Fibroblast of skin of scalp (primary cell): ENCODE data around the gene RBM4B.

Experiments used
- DNase-seq: peaks from one replicate; pipeline ENCODE4 v3.0.0-alpha.2; 2013

Gene RBM4B

DNA sequence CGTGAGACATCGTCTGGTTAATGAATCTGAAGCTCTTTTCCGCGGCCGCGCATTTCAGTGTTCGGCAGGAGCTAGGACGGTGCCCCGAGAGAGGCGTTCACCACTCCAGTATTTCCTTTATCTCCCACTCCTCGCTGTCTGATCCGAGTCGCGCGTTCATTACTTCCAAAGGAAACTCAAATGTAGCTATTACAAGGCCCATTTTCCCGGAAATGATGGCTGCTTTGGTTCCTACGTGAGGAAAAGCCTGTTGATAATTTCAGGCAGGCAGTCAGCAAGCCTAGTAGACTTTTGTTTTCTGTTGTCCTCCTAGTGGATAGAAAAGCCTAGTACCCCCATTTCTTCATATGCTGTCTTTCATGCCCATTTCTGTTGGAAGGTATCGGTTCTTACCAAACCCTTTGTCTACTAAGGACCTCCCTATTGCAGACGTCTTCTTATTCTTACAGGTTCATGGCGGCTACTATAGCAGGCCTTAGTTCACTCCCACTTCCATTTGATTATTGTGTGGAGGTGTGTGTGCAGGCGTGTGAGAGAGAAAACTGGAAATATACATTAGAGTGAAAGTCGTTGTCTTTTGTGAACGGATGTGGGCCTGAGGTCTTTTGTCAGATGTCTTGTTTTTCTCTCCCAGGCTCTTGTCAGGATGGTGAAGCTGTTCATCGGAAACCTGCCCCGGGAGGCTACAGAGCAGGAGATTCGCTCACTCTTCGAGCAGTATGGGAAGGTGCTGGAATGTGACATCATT is 38.4 kb downstream of the RBM4B start:
- DNase-seq: peak; percentile 43

DNA sequence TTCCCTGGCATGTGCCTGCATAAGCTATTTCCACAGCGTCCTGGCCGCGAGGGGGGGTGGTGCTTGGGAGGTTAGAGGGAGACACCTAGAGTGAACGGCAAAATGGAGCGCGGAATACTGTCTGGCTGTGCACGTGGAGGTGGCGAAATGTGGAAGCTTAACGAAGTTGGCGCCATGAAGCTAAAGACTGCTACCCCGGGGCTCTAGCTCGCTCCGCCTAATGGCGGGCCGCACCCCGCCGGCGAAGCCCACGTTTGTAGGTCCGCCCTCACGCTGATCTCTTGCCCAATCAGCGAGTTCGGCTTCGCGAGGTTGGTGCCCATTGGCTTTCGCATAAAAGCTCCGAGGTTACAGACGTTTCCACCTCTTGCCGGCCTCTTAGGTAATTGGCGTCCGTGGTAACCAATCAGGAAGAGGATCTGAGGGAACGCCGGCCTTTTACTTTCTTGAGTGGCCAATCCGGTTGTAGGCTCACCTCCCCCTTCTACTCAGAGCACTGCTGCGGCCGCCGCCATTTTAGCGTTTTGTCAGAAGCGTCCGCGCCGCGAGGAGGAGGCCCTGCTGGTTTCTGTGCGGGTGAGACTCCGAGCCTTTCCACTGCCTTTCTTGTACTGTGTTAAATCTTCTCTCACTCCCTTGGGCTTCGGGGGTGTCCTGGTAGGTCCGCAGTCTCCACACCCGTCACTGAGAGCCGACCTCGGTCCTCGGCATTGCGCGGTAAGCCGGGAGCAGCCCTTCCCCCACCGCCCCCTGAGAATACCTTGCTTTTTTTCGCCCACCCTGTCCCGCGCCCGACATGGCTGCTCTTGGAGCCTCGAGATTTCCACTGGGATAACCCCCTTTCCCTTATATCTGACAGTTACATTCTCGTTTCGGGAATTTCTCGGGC is 39.3 kb downstream of the RBM4B start, which contains the start of gene RBM4:
Gene RBM4, plus strand, starts transcription at position 527 of the 889 bp plus-strand sequence. CDS start 1,009 bp downstream, outside the sequence.
- DNase-seq: peak; percentile 100

DNA sequence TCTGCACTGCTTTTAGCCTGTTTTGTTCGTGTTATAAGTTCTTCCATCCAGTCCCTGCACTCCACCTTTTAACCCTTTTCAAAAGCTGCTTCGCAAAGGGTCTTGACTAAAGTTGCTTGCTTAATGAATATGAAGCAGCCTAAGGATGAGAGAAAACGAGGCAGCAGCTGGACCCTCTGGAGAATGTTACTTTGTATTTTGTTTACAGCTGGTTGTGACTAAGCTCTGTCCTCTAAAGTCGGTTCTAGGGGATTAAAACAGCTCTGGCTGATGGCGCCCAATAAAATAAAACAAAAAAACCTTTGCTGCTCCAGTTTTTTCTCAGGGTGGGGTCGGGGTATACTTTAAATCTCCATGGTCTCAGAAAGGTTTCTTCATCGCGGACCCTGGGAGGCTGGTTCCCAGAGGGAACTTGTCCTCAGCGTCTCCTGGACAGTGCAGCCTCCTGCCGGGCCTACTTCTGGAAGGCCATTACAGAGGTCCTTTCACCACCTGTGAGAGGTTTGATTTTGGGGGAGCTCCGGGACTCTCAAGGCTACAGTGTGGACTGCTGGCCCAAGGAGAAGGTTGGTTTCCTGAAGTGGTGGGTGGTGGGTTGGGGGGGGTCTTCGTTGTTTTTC is 40.0 kb downstream of the RBM4B start:
- no peak for DNase-seq

DNA sequence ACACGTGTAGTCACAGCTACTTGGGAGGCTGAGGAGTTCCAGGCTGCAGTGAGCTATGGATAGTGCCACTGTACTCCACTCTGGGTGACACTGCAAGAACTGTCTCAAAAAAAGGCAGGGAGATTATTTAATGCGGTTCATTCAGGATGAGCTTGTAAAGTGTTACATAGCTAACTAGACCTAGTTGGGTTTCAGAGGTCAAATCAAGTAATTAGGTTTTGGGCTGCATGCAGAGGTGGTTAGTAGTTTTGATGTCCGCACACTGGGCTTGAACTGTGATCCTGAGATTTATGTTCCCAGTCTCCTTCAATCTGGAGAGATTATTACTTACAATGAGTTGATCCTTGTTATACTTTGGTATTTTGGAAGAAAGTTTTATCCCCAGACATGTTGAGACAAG is 41.3 kb downstream of the RBM4B start:
- DNase-seq: no peak

DNA sequence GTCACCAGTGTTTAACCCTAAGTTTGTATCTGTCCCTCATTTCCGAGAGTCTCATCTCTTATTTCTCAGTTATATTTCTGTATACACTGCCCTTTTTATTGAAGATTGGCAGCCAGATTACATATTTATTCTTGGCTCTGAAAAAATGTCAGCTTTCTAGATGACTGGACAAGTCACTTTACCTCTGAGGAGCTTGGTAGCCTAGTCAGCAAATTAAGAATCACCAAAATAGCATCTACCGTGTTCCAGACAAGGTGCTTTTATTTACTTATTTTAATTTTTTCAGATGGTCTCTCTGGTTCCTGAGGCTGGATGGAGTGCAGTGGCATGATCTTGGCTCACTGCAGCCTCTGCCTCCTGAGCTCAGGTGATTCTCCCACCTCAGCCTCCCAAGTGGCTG is 44.7 kb downstream of the RBM4B start:
- DNase-seq: no peak

DNA sequence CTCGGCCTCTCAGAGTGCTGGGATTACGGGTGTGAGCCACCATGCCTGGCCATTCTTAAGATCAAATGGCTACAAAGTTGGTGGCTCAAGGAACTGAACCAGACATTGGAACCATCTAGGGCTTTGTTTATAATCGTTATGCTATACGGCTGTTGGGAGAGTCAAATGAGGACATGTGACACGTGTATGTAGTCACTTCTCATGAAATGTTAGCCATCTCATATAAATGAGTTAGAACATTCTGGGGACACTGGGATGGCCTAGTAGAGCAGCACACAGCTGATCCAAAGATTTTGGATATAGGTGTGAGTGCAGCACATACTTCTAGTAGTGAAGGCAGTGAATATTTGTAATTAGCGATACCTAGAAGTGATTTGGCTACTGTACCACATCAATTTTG is 45.8 kb downstream of the RBM4B start:
- no peak for DNase-seq

DNA sequence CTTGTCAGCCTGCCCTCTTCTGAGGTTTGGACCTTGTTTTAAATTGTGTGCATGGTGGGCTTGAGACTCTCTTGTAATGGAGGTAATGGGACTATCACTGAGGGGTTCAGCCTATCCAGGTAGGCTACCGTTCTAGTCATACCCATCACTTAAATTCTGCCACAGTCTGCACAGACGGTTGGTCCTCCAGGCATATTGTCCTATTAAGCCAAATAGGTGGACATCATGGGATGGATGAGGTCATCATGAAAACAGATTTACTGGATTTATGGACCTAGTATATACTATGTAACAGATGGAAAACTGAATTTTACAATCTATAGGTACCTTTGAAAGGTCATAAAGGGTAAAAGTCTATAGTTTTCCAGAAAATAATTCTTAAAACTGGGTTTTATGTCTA is 48.3 kb downstream of the RBM4B start:
- DNase-seq: no peak

DNA sequence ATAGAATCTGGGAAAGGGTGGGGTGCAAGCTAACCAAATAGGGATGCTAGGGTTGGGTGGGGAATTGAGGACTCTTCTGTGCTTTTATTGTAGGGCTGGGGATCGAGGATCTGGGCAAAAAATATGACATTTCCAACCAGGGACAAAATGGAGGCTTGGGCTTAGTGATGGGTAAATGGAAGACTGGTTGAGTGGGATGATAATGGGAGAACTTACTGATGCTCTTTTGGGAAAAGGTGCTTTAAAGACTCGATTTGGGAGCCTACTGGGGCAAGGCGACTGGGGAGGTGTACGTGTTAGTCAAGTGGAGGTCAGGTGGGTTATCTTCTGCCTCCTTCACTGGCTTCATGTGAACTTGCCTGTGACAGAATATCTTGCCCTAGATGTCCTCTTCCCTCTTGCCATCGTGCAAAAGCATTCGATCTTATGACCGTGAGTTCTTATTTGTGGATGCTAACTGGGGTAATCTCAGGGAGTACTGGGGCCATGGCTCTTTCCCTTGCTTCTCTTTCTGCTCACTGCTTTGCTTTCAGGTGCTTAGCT is 49.6 kb downstream of the RBM4B start:
- no peak for DNase-seq

DNA sequence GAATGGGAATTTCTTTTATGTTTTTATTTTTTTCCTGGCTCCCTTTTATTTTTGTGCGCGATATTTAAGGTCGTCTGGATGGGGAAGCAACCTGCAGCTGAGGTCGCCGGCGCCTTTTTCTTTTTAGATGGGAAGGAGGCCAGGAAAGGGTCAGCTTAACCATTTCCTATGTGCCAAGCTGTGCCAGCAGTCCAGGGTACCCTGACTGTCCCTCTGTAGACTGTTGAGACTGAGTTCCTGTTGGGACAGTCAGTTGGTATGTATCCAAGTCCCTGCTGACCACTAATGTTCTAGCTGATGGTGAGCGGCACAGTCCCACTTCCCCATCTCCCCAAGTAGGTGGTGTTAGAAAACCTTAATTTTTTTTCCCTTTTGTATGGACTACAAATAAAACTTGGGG is 50.8 kb downstream of the RBM4B start:
- DNase-seq: no peak

DNA sequence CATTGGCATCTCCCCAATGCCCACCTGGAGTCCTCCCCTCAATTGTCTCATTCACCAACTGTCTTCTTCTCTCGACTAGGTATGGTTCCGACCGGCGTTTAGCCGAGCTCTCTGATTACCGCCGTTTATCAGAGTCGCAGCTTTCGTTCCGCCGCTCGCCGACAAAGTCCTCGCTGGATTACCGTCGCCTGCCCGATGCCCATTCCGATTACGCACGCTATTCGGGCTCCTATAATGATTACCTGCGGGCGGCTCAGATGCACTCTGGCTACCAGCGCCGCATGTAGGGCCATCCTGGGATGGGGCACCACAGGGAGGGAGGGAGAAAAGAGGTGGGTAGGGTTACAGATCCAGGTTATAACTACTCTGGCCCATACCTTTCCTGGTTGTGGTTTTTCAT is 51.3 kb downstream of the RBM4B start:
- DNase-seq: no peak

DNA sequence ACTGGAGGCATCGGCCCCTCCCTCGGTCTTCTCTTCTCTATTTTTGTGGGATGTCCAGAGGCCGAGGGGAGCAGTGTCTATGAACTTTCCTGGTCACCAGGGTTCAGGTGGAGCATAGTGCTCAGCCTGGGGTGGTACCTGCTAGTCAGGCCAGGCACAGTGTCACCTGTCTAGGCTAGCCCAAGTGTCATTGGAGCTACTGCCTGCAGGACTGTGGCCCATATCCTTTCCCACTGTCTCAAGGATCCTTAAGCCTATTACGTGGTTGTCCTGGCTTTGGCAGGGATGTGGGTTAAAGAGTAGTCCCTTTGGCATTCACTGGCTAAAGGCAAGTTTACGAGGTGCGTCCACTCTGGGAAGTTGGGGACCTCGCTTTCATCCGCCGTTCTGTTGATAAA is 51.9 kb downstream of the RBM4B start:
- no peak for DNase-seq

DNA sequence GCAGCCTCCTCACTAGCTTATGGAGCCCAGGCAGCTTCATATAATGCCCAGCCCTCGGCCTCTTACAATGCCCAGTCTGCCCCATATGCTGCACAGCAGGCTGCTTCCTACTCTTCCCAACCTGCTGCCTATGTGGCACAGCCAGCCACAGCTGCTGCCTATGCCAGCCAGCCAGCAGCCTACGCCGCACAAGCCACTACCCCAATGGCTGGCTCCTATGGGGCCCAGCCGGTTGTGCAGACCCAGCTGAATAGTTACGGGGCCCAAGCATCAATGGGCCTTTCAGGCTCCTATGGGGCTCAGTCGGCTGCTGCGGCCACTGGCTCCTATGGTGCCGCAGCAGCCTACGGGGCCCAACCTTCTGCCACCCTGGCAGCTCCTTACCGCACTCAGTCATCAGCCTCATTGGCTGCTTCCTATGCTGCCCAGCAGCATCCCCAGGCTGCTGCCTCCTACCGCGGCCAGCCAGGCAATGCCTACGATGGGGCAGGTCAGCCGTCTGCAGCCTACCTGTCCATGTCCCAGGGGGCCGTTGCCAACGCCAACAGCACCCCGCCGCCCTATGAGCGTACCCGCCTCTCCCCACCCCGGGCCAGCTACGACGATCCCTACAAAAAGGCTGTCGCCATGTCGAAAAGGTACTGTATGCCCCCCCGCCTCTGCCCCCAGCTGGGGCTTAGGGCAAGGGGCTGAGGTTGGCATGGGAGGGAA is 52.5 kb downstream of the RBM4B start:
- no peak for DNase-seq

DNA sequence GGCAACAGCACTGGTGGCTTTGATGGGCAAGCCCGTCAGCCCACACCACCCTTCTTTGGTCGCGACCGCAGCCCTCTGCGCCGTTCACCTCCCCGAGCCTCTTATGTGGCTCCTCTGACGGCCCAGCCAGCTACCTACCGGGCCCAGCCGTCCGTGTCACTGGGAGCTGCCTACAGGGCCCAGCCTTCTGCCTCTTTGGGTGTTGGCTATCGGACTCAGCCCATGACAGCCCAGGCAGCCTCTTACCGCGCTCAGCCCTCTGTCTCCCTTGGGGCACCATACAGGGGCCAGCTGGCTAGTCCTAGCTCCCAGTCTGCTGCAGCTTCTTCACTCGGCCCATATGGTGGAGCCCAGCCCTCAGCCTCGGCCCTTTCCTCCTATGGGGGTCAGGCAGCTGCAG is 53.2 kb downstream of the RBM4B start:
- no peak for DNase-seq

DNA sequence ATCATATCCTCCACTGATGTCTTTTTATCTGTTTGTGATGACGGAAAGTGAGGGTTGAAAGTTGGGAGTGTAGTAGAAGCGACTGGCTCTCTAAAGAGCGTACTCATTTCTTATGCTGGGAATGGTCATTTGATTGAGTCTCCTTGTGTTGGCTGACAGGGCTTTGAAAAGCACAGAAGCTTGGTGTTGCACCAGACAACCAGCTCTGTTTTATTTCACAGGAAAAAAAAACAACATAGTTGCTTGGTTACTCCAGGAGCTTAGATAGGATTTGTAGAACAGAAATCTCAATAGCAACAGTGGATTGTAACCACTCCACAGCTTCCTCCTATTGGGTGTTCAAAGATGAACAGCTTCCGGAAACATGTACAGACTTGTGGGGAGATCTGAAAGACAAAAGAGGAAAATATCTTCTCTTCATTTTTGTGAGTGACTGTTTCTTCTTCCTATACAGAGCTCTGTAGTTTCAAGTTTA is 58.6 kb downstream of the RBM4B start:
- DNase-seq: peak; percentile 16

DNA sequence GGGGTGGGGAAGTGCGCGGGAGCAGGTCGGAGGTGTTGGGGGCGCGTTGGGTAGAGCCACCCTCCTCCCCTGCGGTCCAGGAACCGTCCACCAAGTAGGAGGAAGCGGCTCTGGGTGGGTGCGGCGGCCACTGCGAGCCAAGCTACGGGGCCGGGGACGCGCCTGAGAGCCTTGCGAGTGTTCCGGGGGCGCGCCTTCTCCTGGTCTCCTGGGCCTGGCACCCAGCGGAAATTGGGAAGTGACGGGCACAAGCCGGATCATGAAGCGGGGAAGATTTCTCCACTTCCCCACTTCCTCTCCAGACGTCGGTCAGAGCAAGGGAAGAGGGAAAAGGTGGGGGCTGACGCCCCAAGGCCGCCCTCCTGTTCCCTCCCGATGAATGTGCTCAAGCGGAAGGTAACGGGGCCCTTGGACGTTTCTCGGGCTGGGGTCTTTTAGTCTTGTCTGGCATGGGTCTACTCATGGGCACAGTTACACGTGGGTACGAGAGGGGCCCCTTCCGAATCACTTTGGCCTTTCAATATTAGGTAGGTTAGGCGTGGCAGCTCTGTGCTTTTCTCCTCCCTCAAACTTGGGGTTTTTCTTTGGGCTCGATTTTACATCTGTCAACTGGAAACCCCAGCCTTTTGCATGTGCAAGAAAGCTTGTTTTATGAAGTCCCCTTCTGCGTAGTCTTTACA is 60.4 kb downstream of the RBM4B start:
- DNase-seq: no peak

DNA sequence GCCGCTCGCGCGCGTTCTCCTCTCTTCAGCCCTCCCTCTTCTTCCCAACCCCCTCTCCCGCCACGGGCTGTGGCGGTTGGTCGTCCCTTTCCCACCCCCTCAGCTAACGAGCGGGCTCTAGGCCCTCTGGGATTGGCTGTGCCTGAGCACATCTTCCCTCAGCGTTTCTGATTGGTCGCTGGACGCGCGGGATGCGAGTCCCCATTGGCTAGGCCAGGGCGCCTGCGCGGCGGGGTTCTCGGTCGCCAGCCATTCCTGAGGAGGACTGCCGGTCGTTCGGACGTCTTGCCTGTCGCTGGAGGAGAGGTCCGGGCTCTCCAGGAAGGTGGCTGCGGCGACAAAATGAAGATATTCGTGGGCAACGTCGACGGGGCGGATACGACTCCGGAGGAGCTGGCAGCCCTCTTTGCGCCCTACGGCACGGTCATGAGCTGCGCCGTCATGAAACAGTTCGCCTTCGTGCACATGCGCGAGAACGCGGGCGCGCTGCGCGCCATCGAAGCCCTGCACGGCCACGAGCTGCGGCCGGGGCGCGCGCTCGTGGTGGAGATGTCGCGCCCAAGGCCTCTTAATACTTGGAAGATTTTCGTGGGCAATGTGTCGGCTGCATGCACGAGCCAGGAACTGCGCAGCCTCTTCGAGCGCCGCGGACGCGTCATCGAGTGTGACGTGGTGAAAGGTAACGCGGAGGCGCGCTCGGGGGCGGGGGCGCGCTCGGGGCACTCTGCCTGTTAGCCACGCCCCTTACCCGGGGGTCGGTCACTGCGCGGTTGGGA is 61.1 kb downstream of the RBM4B start, which contains the start of gene RBM14:
Gene RBM14, plus strand, starts transcription at position 252 of the 776 bp plus-strand sequence. Its CDS starts 91 bp downstream, at position 343.
- peak; percentile 100 for DNase-seq
